ENCODE results near the gene DDX60. TPM values are rescaled to one million over a fixed set of nuclear protein-coding genes. Genes with fewer than 3 reads are reported as not detected.
A peak's percentile ranks its signal among the peaks of the same experiment; 100 is the strongest.

Gene DDX60
- total RNA-seq, 1 experiment from 2014 or later, result 6.3 TPM

- POLR2A ChIA-PET (ENCODE audit: unreplicated experiment), result no interaction called here
- no peaks in the 10 kb centered on the region for H3K9me3 ChIP-seq (ENCODE audit: low read length)
- H3K4me1 ChIP-seq (ENCODE audit: insufficient read depth, low read length), result no peaks in the 10 kb centered on the region
- no peaks in the 10 kb centered on the region for H3K27me3 ChIP-seq (ENCODE audit: low read length)
- no peak overlapping the region for H3K4me2 ChIP-seq (ENCODE audit: low read length)
- no peak overlapping the region for H2AFZ ChIP-seq (ENCODE audit: low read length)
- H3F3A ChIP-seq (ENCODE audit: low read length, unreplicated experiment), result no peaks in the 10 kb centered on the region
- no peaks in the 10 kb centered on the region for H3K9me2 ChIP-seq (replicated peaks; ENCODE audit: low read length)
- no peaks in the 10 kb centered on the region for H4K20me1 ChIP-seq (ENCODE audit: low read length)
- DNase-seq (peak; percentile 9), ATAC-seq (no peak)
- no peak overlapping the region for H3K4me3 ChIP-seq (ENCODE audit: low read length)
- BruUV-seq (replicated peaks), result no TSS peak
- no peaks in the 10 kb centered on the region for H3K36me3 ChIP-seq (ENCODE audit: low read depth, low read length)
- no peak overlapping the region for H3K27ac ChIP-seq (ENCODE audit: low read length)
- intact Hi-C loops (cut with micrococcal nuclease), result no loop called here
- CTCF ChIA-PET, result no interaction called here
- H3K9ac ChIP-seq (ENCODE audit: low read length), result no peak overlapping the region
- no peak for TF ChIP-seq EZH2 (IDR thresholded peaks at IDR 0.05; ENCODE audit: low read length, unreplicated experiment)
- no peak for TF ChIP-seq CTCF (conservative IDR thresholded peaks at IDR 0.05; ENCODE audit: low read depth, low read length)
- no peak for TF ChIP-seq EZH2phosphoT487 (IDR thresholded peaks at IDR 0.05; ENCODE audit: borderline replicate concordance, low read length)
- H3K79me2 ChIP-seq (ENCODE audit: low read length), result no peaks in the 10 kb centered on the region
Measured at GRCh38 chr4:168353746-168354145, 35.2 kb upstream of the DDX60 start.

DNA sequence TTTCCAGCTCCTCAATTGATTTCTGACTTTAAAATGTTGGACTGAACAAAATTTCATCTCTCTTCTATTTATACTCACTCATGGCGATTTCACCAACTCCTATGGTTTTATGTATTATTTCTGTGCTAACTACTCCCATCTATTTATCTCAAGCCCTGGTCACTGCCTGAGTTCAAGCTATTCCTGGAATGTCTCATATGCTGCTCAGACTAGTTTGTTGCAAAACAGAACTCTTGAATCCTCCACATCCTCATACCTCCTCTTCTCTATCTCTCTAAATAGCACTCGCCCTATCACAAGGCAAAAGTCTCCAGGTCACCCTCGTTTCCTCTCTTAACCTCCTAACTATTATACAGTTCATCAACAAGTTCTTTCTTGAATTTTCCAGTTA lies 19.0 kb upstream of the DDX60 start:
- TF ChIP-seq CTCF (conservative IDR thresholded peaks at IDR 0.05; ENCODE audit: low read depth, low read length) (no peak), EZH2 (IDR thresholded peaks at IDR 0.05; ENCODE audit: low read length, unreplicated experiment) (no peak), EZH2phosphoT487 (IDR thresholded peaks at IDR 0.05; ENCODE audit: borderline replicate concordance, low read length) (no peak)
- no peak overlapping the region for H3K4me2 ChIP-seq (ENCODE audit: low read length)
- no peaks in the 10 kb centered on the region for H3K9me3 ChIP-seq (ENCODE audit: low read length)
- DNase-seq, result no peak
- ChIA-PET CTCF (no interaction called here), POLR2A (ENCODE audit: unreplicated experiment) (no interaction called here)
- intact Hi-C loops (cut with micrococcal nuclease), result no loop called here
- ATAC-seq, result no peak
- H3K4me1 ChIP-seq (ENCODE audit: insufficient read depth, low read length), result no peaks in the 10 kb centered on the region
- no peak overlapping the region for H3K27ac ChIP-seq (ENCODE audit: low read length)
- no TSS peak for BruUV-seq (replicated peaks)
- no peaks in the 10 kb centered on the region for H3K36me3 ChIP-seq (ENCODE audit: low read depth, low read length)
- H2AFZ ChIP-seq (ENCODE audit: low read length), result no peak overlapping the region
- no peaks in the 10 kb centered on the region for H4K20me1 ChIP-seq (ENCODE audit: low read length)
- no peaks in the 10 kb centered on the region for H3K9me2 ChIP-seq (replicated peaks; ENCODE audit: low read length)
- no peaks in the 10 kb centered on the region for H3K27me3 ChIP-seq (ENCODE audit: low read length)
- no peak overlapping the region for H3K9ac ChIP-seq (ENCODE audit: low read length)
- no peaks in the 10 kb centered on the region for H3F3A ChIP-seq (ENCODE audit: low read length, unreplicated experiment)
- no peaks in the 10 kb centered on the region for H3K79me2 ChIP-seq (ENCODE audit: low read length)
- H3K4me3 ChIP-seq (ENCODE audit: low read length), result no peak overlapping the region

DNA sequence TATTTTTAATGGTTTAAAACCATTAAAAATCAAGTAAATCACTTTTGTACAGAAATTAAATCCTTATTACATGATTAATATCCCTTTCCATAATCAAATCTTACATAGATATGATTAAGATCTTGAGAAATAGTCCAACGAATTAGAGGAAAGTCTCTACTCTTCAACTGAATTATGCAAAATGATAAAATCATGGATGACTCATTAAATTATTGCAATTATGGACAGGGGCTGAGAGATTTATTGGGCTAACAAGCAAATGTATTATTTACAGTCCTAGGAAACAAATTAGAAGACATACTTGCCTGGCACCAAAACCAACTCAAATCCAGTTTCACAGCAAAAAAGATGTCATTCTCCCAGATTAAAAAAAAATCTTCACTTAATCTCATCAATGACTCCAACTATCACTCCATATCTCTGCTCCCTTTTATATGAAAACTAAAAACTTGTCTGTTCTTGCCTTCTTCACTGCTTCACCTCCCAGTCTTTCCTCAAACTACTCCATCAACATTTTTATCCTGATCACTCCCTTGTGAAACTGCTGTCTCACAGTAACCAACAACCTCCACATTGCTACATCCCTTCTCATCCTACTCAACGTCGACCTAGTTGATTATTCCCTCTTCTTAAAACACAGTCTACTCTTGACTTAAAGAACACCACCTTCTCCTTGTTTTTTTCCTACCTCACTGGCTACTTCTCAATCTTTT lies 18.4 kb upstream of the DDX60 start:
- ATAC-seq (no peak), DNase-seq (no peak)
- Histone ChIP-seq H3F3A (ENCODE audit: low read length, unreplicated experiment) (no peaks in the 10 kb centered on the region), H3K27me3 (ENCODE audit: low read length) (no peaks in the 10 kb centered on the region), H3K4me3 (ENCODE audit: low read length) (no peak overlapping the region), H4K20me1 (ENCODE audit: low read length) (no peaks in the 10 kb centered on the region), H3K36me3 (ENCODE audit: low read depth, low read length) (no peaks in the 10 kb centered on the region), H3K79me2 (ENCODE audit: low read length) (no peaks in the 10 kb centered on the region), H3K9ac (ENCODE audit: low read length) (no peak overlapping the region), H2AFZ (ENCODE audit: low read length) (no peak overlapping the region), H3K4me1 (ENCODE audit: insufficient read depth, low read length) (no peaks in the 10 kb centered on the region), H3K4me2 (ENCODE audit: low read length) (no peak overlapping the region), H3K27ac (ENCODE audit: low read length) (no peak overlapping the region), H3K9me2 (replicated peaks; ENCODE audit: low read length) (no peaks in the 10 kb centered on the region), H3K9me3 (ENCODE audit: low read length) (no peaks in the 10 kb centered on the region)
- ChIA-PET POLR2A (ENCODE audit: unreplicated experiment) (no interaction called here), CTCF (no interaction called here)
- intact Hi-C loops (cut with micrococcal nuclease), result no loop called here
- no TSS peak for BruUV-seq (replicated peaks)
- TF ChIP-seq EZH2 (IDR thresholded peaks at IDR 0.05; ENCODE audit: low read length, unreplicated experiment) (no peak), EZH2phosphoT487 (IDR thresholded peaks at IDR 0.05; ENCODE audit: borderline replicate concordance, low read length) (no peak), CTCF (conservative IDR thresholded peaks at IDR 0.05; ENCODE audit: low read depth, low read length) (no peak)

Measured in PC-3 (cell line).